Right lobe of liver (tissue), 6 donors: ENCODE results near the gene SLC17A9. TPM values are rescaled to one million over a fixed set of nuclear protein-coding genes. Genes with fewer than 3 reads are reported as not detected.
A peak's percentile ranks its signal among the peaks of the same experiment; 100 is the strongest.

Source experiments
- ATAC-seq, 4 donors: fragments of 200-7000 bp; cut with Tn5 transposase; one replicate each; pipeline ENCODE4 v1.9.1; 2020; ENCODE audit warnings: mild to moderate bottlenecking in 4 of 4, moderate library complexity in 4 of 4
- DNase-seq, 3 donors: peaks; one replicate each; pipeline ENCODE4 v3.0.0-alpha.2; 2020
- H3K27ac ChIP-seq, 3 donors: fragments of 200-600 bp; one replicate each; pipeline ENCODE4 v1.8.0; 2022
- H3K27me3 ChIP-seq, 2 donors: fragments of 200-600 bp; one replicate each; pipeline ENCODE4 v1.8.0; 2022
- H3K36me3 ChIP-seq, 4 donors: fragments of 200-600 bp; sonication (generic) in 1 of 4; one replicate each; pipeline versions ENCODE4 v1.5.1 to v1.8.0; 2017 to 2022; ENCODE audit warnings: control low read depth in 1 of 4
- H3K4me1 ChIP-seq, 4 donors: fragments of 200-600 bp; sonication (generic) in 1 of 4; one replicate each; pipeline versions ENCODE4 v1.5.1 to v1.8.0; 2017 to 2022; ENCODE audit warnings: control low read depth in 1 of 4
- H3K4me3 ChIP-seq, 3 donors: fragments of 200-600 bp; one replicate each; pipeline ENCODE4 v1.8.0; 2022
- H3K9me3 ChIP-seq, 4 donors: fragments of 200-600 bp; sonication (generic) in 1 of 4; one replicate each; pipeline versions ENCODE4 v1.5.1 to v1.8.0; 2017 to 2022; ENCODE audit warnings: control low read depth in 1 of 4
- CTCF ChIP-seq, 4 donors: fragments of 200-600 bp in 3 of 4; fragments of 450-650 bp in 1 of 4; IDR thresholded peaks; one replicate each; pipeline versions ENCODE4 v1.5.1 to v1.8.0; 2016 to 2022; ENCODE audit warnings: antibody characterized with exemption in 4 of 4, mild to moderate bottlenecking in 2 of 4
- POLR2A ChIP-seq: fragments of 450-650 bp; IDR thresholded peaks from one replicate; pipeline ENCODE4 v1.6.1; 2017; ENCODE audit warnings: antibody characterized with exemption, mild to moderate bottlenecking
- WGBS: methylation state at CpG from one replicate; pipeline ENCODE4 v1.1.6; 2018; ENCODE audit warnings: low coverage, low lambda C conversion rate; ENCODE audit not compliant: insufficient coverage; ENCODE audit errors: missing lambda C conversion rate; 5-methylcytosine and 5-hydroxymethylcytosine counted together
- intact Hi-C, 2 donors: fragments of 100-400 bp; cut with DNase I; formaldehyde crosslinking; loops; one replicate each; pipeline versions ENCODE4 v1.11.2 to v1.14.1; 2022
- long read RNA-seq: library from polyadenylated mRNA; unstranded; transcript quantifications from one replicate; pipeline ENCODE4 v2.0.0, GENCODE V29; 2019
- total RNA-seq, 6 experiments: library from RNA; depleted of rRNA in 2 of 6; stranded (reverse); fragments of >200 nt in 2 of 6; fragmentation: NEBNext Ultra II Directional in 3 of 6; extraction: Animal tissue kit (Norgen Biotek cat#: 25700) in 3 of 6; gene quantifications; one replicate each; pipeline versions ENCODE4 v1.1.0 to v1.2.4, GENCODE V29; 2016 to 2023
- donor health status: DM: no; HTN: yes; CAD: no.
- donor health status: DM: no; HTN: no; CAD: no.
- donor health status: DM: no; HTN: no; CAD: no.
- donor health status: DM: no; HTN: yes; CAD: no.
- donor health status: DM: no; HTN: yes; CAD: no.

The SLC17A9 gene
- total RNA-seq = 10 to 100 TPM; 29.8 to 99.4 (median 54.1) TPM
- long read RNA-seq, partial matches to known transcripts = 0 of 8 reads
- long read RNA-seq, other reads (novel, unspliced or antisense) = 8 of 8 reads

- 0% methylated on average over 4 of the region's 37 CpGs for WGBS
- intact Hi-C loops = no loop called here
- Histone ChIP-seq H3K27ac (peak within 1 kb of the TSS; percentile 77 to 96 (median 88)), H3K9me3 (no peaks in the 10 kb centered on the region), H3K36me3 (peaks cover 0 to 5% (median 2%) of the 10 kb centered on the region in 4 donors), H3K4me1 (peaks cover 0 to 32% (median 10%) of the 10 kb centered on the region in 4 donors), H3K4me3 (peak within 1 kb of the TSS; percentile 60 to 67 (median 61)), H3K27me3 (no peaks in the 10 kb centered on the region)
- peak; percentile 60 to 73 (median 72) for ATAC-seq
- peak; percentile 96 to 98 (median 97) for DNase-seq
- TF ChIP-seq POLR2A (peak; percentile 88), CTCF (IDR thresholded peaks at IDR 0.05) (peak in 3 of 4 donors; percentile 9 to 33 (median 25))
Measured at GRCh38 chr20:62952373-62952967, at the start of gene SLC17A9. TSS of gene SLC17A9 (plus strand) at chr20:62952709. CDS start at chr20:62952831, 122 bp downstream.

GRCh38 chr20:62902926-62903615, 49.4 kb upstream of the SLC17A9 start:
- WGBS = 86% methylated on average over 2 of the region's 7 CpGs
- TF ChIP-seq POLR2A (no peak), CTCF (IDR thresholded peaks at IDR 0.05) (no peak)
- no peaks in the 10 kb centered on the region for H3K27me3 ChIP-seq
- peaks cover 0 to 27% (median 5%) of the 10 kb centered on the region in 4 donors for H3K4me1 ChIP-seq
- DNase-seq = peak in 1 of 3 donors; percentile 45
- intact Hi-C loops = loop anchor here (10.0 kb wide), 2 partner anchors 62 to 102 kb away; partner anchors contain the start of gene BHLHE23 (in 2 of the 2)
- no peak for ATAC-seq
- no peak overlapping the region for H3K27ac ChIP-seq
- H3K36me3 ChIP-seq = peaks cover 4 to 69% (median 38%) of the 10 kb centered on the region in 4 donors
- H3K9me3 ChIP-seq = no peaks in the 10 kb centered on the region
- H3K4me3 ChIP-seq = no peak overlapping the region

GRCh38 chr20:62905536-62906117, 46.9 kb upstream of the SLC17A9 start:
- H3K27me3 ChIP-seq = no peaks in the 10 kb centered on the region
- no peak overlapping the region for H3K4me3 ChIP-seq
- no peak overlapping the region for H3K27ac ChIP-seq
- H3K36me3 ChIP-seq = peaks cover 10 to 95% (median 53%) of the 10 kb centered on the region in 4 donors
- 83% methylated on average over 16 of the region's 17 CpGs for WGBS
- no peak for ATAC-seq
- DNase-seq = no peak
- intact Hi-C loops = loop anchor here (10.0 kb wide), 2 partner anchors 59 to 99 kb away; partner anchors contain the start of gene BHLHE23 (in 2 of the 2)
- no peak for TF ChIP-seq CTCF (IDR thresholded peaks at IDR 0.05)
- no peak for TF ChIP-seq POLR2A
- H3K4me1 ChIP-seq = peaks cover 0 to 12% (median 2%) of the 10 kb centered on the region in 4 donors
- H3K9me3 ChIP-seq = no peaks in the 10 kb centered on the region

GRCh38 chr20:62906209-62906608, 46.3 kb upstream of the SLC17A9 start:
- Histone ChIP-seq H3K36me3 (peaks cover 10 to 100% (median 58%) of the 10 kb centered on the region in 4 donors), H3K4me1 (peaks cover 0 to 7% (median 2%) of the 10 kb centered on the region in 4 donors), H3K4me3 (no peak overlapping the region), H3K9me3 (no peaks in the 10 kb centered on the region), H3K27ac (no peak overlapping the region), H3K27me3 (no peaks in the 10 kb centered on the region)
- TF ChIP-seq CTCF (IDR thresholded peaks at IDR 0.05) = no peak
- no peak for TF ChIP-seq POLR2A
- DNase-seq (peak; percentile 50 to 85 (median 83)), ATAC-seq (peak; percentile 61 to 90 (median 70))
- intact Hi-C loops = loop anchor here (10.0 kb wide), 2 partner anchors 59 to 99 kb away; partner anchors contain the start of gene BHLHE23 (in 2 of the 2)
- WGBS = 51% methylated on average over 10 of the region's 16 CpGs
